Upper lobe of right lung (tissue), 1 donor: ENCODE results near the gene SLC6A11. TPM values are rescaled to one million over a fixed set of nuclear protein-coding genes. Genes with fewer than 3 reads are reported as not detected.

ENCODE experiments used
- ATAC-seq: fragments of 200-7000 bp; cut with Tn5 transposase; one replicate; pipeline ENCODE4 v1.9.1; 2020; ENCODE audit warnings: mild to moderate bottlenecking, moderate library complexity
- DNase-seq: peaks from one replicate; pipeline ENCODE4 v3.0.0-alpha.2; 2020
- H3K27ac ChIP-seq: fragments of 200-600 bp; one replicate; pipeline ENCODE4 v1.8.0; 2022
- H3K27me3 ChIP-seq: fragments of 200-600 bp; one replicate; pipeline ENCODE4 v1.8.0; 2022; ENCODE audit warnings: mild to moderate bottlenecking
- H3K36me3 ChIP-seq: fragments of 200-600 bp; one replicate; pipeline ENCODE4 v1.8.0; 2022
- H3K4me1 ChIP-seq: fragments of 200-600 bp; one replicate; pipeline ENCODE4 v1.8.0; 2022
- H3K4me3 ChIP-seq: fragments of 200-600 bp; one replicate; pipeline ENCODE4 v1.8.0; 2022; ENCODE audit warnings: mild to moderate bottlenecking
- H3K9me3 ChIP-seq: fragments of 200-600 bp; one replicate; pipeline ENCODE4 v1.8.0; 2022
- intact Hi-C: fragments of 100-400 bp; cut with DNase I; formaldehyde crosslinking; loops from one replicate; pipeline ENCODE4 v1.11.0; 2022
- total RNA-seq: library from RNA; stranded (reverse); fragmentation: NEBNext Ultra II Directional; extraction: Animal tissue kit (Norgen Biotek cat#: 25700); gene quantifications from one replicate; pipeline ENCODE4 v1.2.1, GENCODE V29; 2021
- TF ChIP-seq, protein P1 (sequence below): fragments of 200-600 bp; IDR thresholded peaks from one replicate; pipeline ENCODE4 v1.8.0; 2022; ENCODE audit warnings: antibody characterized with exemption
- donor health status: DM: no; HTN: yes; CAD: no; lungs with severe emphysema.

The SLC6A11 gene
- total RNA-seq, 1 donor from 2014 or later, result 0.17 TPM

DNA sequence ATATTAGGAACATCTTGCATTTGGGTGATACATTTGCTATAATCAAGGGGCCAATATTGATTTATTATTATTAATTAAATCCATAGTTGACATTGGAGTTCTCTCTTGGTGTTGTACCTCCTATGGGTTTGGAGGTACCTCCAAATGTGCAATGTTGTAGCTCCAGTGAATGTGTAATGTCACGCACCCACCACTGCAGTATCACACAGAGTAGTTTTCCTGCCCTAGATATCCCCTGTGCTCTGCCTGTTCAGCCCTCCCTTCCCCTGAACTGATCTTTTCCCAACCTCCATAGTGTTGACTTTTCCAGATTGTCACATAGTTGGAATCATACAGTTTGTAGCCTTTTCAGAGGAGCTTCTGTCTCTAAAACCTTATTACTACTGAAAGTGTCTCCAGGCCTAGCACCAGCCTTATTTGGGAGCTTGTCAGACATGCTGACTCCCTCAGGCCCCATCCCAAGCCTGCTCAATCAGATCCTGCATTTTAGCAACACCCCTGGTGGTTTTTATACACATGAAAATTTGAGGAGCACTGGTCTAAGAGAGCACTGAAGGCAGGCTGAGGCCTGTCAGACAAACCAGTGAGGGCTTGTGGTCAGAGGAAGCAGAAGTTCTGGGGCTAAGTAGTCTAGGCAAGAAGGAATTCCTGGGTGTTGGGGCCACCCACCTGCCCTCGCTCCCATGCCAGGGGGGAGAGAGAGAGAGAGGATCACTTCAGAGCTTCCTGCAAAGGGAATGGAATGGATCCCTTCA is 73.4 kb downstream of the SLC6A11 start:
- Histone ChIP-seq H3K9me3 (no peaks in the 10 kb centered on the region), H3K27ac (no peak overlapping the region), H3K4me1 (no peaks in the 10 kb centered on the region), H3K36me3 (no peaks in the 10 kb centered on the region), H3K4me3 (no peak overlapping the region), H3K27me3 (no peaks in the 10 kb centered on the region)
- intact Hi-C loops, result no loop called here
- DNase-seq (no peak), ATAC-seq (no peak)
- TF ChIP-seq, protein P1, sequence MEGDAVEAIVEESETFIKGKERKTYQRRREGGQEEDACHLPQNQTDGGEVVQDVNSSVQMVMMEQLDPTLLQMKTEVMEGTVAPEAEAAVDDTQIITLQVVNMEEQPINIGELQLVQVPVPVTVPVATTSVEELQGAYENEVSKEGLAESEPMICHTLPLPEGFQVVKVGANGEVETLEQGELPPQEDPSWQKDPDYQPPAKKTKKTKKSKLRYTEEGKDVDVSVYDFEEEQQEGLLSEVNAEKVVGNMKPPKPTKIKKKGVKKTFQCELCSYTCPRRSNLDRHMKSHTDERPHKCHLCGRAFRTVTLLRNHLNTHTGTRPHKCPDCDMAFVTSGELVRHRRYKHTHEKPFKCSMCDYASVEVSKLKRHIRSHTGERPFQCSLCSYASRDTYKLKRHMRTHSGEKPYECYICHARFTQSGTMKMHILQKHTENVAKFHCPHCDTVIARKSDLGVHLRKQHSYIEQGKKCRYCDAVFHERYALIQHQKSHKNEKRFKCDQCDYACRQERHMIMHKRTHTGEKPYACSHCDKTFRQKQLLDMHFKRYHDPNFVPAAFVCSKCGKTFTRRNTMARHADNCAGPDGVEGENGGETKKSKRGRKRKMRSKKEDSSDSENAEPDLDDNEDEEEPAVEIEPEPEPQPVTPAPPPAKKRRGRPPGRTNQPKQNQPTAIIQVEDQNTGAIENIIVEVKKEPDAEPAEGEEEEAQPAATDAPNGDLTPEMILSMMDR, result no peak

DNA sequence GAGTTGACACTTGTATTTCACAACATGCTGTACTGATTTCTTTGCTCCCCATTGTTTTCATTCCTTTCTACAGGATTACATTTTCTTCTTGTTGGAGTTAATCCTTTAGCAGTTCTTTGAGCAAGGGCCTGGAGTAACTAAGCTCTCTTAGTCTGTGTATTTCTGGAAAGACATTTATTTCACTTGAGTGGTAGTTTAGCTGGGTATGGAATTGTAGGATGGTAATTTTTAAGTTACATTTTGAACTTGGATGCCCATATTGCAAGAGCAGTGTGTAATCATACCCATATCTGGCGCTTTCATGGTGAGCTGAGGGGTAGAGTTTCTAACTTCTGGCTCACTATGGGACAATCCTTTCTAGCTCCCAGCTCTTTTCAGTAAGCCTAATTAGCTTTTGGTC is 74.6 kb downstream of the SLC6A11 start:
- H3K36me3 ChIP-seq, result no peaks in the 10 kb centered on the region
- intact Hi-C loops, result no loop called here
- ATAC-seq, result no peak
- DNase-seq, result no peak
- no peaks in the 10 kb centered on the region for H3K9me3 ChIP-seq
- no peaks in the 10 kb centered on the region for H3K27me3 ChIP-seq
- H3K4me1 ChIP-seq, result no peaks in the 10 kb centered on the region
- no peak overlapping the region for H3K27ac ChIP-seq
- TF ChIP-seq, protein P1, result no peak
- H3K4me3 ChIP-seq, result no peak overlapping the region

DNA sequence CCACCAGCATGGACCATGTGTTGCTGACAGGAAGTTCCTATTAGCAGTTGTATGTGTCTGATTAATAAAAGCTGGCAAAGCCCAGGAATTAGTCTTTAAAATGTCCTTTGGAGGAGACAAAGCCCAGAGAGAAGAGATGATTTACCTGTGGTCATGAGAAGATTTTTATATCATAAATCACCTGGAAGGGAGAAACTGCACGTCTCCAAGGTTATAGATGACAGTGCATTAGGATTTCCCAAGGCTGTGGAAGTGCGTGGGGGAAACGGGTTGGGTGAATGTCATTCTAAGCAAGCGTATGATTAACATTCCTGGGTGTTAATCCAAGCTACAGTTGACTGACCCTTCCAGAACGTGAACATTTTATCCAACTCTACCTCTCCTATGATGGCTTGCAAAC is 76.6 kb downstream of the SLC6A11 start:
- intact Hi-C loops, result no loop called here
- H3K4me3 ChIP-seq, result no peak overlapping the region
- TF ChIP-seq, protein P1, result no peak
- H3K9me3 ChIP-seq, result no peaks in the 10 kb centered on the region
- no peak overlapping the region for H3K27ac ChIP-seq
- ATAC-seq (no peak), DNase-seq (no peak)
- H3K4me1 ChIP-seq, result no peaks in the 10 kb centered on the region
- no peaks in the 10 kb centered on the region for H3K36me3 ChIP-seq
- no peaks in the 10 kb centered on the region for H3K27me3 ChIP-seq

DNA sequence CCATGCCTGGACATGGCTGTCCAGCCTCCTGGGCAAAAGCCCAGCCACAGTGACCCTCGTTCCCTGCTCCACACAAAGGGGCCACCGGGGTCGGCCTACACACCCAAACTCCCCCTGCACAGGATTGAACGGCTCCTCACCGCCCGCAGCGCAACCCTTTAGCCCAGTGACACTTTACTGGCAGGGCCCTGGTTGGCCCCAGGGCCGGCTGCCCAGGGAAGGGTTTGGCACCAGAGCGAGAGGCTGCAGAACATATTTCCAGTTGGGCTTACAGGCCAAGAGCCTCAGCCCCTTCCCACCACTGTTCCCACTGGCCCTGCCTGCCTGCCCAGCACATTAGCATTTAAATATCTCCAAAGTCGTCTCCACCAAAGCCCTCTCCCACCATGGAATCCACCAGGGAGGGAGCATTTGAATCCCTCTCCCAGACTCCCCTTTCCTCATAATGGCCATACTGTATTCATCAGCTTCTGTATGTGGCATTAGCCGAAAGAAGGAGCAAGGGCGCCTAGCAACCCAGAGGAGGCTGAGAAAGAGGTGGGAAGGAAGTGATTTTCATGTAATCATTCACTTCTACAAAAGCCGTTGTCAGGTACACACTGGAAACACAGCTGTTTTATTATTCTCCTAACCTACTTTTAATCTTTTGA is 85.4 kb downstream of the SLC6A11 start:
- TF ChIP-seq, protein P1, result no peak
- intact Hi-C loops, result no loop called here
- Histone ChIP-seq H3K4me1 (no peaks in the 10 kb centered on the region), H3K4me3 (no peak overlapping the region), H3K27me3 (no peaks in the 10 kb centered on the region), H3K9me3 (peaks cover 2% of the 10 kb centered on the region), H3K36me3 (no peaks in the 10 kb centered on the region), H3K27ac (no peak overlapping the region)
- ATAC-seq (no peak), DNase-seq (no peak)

DNA sequence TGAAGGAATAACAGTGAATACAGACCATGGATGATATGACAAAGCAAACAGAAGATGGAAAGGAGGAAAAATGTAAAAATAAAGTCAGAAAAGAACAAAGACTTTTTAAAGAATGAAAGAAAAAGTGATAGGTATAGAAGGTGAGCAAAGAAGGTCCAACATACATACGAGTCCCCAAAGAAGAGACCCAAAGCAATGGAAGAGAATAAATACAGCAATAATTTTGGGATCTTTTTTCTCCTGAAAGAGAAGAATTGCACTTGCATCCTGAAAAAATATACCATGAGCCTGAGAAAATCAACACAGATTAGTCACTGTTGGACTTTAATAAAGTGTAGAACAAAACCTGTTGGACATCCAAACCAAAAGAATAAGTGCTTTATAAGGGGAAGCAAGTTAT is 91.2 kb downstream of the SLC6A11 start:
- TF ChIP-seq, protein P1, result no peak
- Histone ChIP-seq H3K9me3 (peaks cover 18% of the 10 kb centered on the region), H3K36me3 (no peaks in the 10 kb centered on the region), H3K4me3 (no peak overlapping the region), H3K27me3 (peaks cover 2% of the 10 kb centered on the region), H3K4me1 (no peaks in the 10 kb centered on the region), H3K27ac (no peak overlapping the region)
- DNase-seq (no peak), ATAC-seq (no peak)
- intact Hi-C loops, result no loop called here
